ENCODE results near the gene MTURN. TPM values are rescaled to one million over a fixed set of nuclear protein-coding genes. Genes with fewer than 3 reads are reported as not detected.

Gene MTURN
- total and polyA plus RNA-seq, 12 donors, result 4.6 to 15.6 (median 7.6) TPM

- DNase-seq, result no peak
- Histone ChIP-seq H3K4me3 (no peak overlapping the region), H3K27me3 (no peaks in the 10 kb centered on the region), H3K4me1 (replicated peaks in 1 of 2) (no peaks in the 10 kb centered on the region), H3K27ac (no peak overlapping the region), H3K9me3 (replicated peaks in 1 of 3) (no peaks in the 10 kb centered on the region), H3K36me3 (replicated peaks in 1 of 2) (no peaks in the 10 kb centered on the region)
- TF ChIP-seq CTCF (IDR thresholded peaks at IDR 0.05) (no peak), POLR2A (IDR thresholded peaks at IDR 0.05) (no peak)
- intact Hi-C loops (cut with DNase I), result no loop called here
- WGBS, 4 donors, result 94 to 95% (median 95%) methylated on average over 5 of the region's 5 CpGs
Observed at GRCh38 chr7:30193336-30193943, 58.7 kb downstream of the MTURN start.

- intact Hi-C loops (cut with DNase I), result no loop called here
- no peak for DNase-seq
- H3K9me3 ChIP-seq (replicated peaks in 1 of 3), result no peaks in the 10 kb centered on the region
- H3K4me1 ChIP-seq (replicated peaks in 1 of 2), result no peaks in the 10 kb centered on the region
- no peak overlapping the region for H3K4me3 ChIP-seq
- H3K27ac ChIP-seq, result no peak overlapping the region
- H3K36me3 ChIP-seq (replicated peaks in 1 of 2), result no peaks in the 10 kb centered on the region
- no peaks in the 10 kb centered on the region for H3K27me3 ChIP-seq
- no peak for TF ChIP-seq POLR2A (IDR thresholded peaks at IDR 0.05)
- no peak for TF ChIP-seq CTCF (IDR thresholded peaks at IDR 0.05)
Observed at GRCh38 chr7:30196408-30196807, 61.6 kb downstream of the MTURN start.

GRCh38 chr7:30197438-30197837 is 62.7 kb downstream of the MTURN start:
- Histone ChIP-seq H3K27ac (no peak overlapping the region), H3K9me3 (replicated peaks in 1 of 3) (no peaks in the 10 kb centered on the region), H3K4me3 (no peak overlapping the region), H3K27me3 (no peaks in the 10 kb centered on the region), H3K4me1 (replicated peaks in 1 of 2) (no peaks in the 10 kb centered on the region), H3K36me3 (replicated peaks in 1 of 2) (no peaks in the 10 kb centered on the region)
- intact Hi-C loops (cut with DNase I), result no loop called here
- TF ChIP-seq CTCF (IDR thresholded peaks at IDR 0.05) (no peak), POLR2A (IDR thresholded peaks at IDR 0.05) (no peak)
- peak in 1 of 7 donors; percentile 31 for DNase-seq
- WGBS, 4 donors, result 40 to 66% (median 56%) methylated on average over 1 of the region's 1 CpG

GRCh38 chr7:30199271-30199670 is 64.5 kb downstream of the MTURN start:
- Histone ChIP-seq H3K36me3 (replicated peaks in 1 of 2) (no peaks in the 10 kb centered on the region), H3K27ac (no peak overlapping the region), H3K9me3 (replicated peaks in 1 of 3) (no peaks in the 10 kb centered on the region), H3K4me1 (replicated peaks in 1 of 2) (no peaks in the 10 kb centered on the region), H3K27me3 (no peaks in the 10 kb centered on the region), H3K4me3 (no peak overlapping the region)
- intact Hi-C loops (cut with DNase I), result no loop called here
- peak in 1 of 7 donors; percentile 25 for DNase-seq
- WGBS, 4 donors, result 82 to 94% (median 92%) methylated on average over 3 of the region's 3 CpGs
- no peak for TF ChIP-seq POLR2A (IDR thresholded peaks at IDR 0.05)
- no peak for TF ChIP-seq CTCF (IDR thresholded peaks at IDR 0.05)

Measured in adrenal gland (tissue), 12 donors.